ENCODE data around the gene TRIO.

- TF ChIP-seq CTCF (IDR thresholded peaks at IDR 0.05) (no peak), POLR2A (IDR thresholded peaks at IDR 0.05) (no peak), EP300 (IDR thresholded peaks at IDR 0.05; ENCODE audit: low read depth) (no peak)
Measured at GRCh38 chr5:14209222-14209822, 66.2 kb downstream of the TRIO start.

Data from transverse colon (tissue), 3 donors.